GM19438 (cell line): ENCODE measurements around the gene WDR1.
A peak's percentile ranks its signal among the peaks of the same experiment; 100 is the strongest.

Experiments
- ATAC-seq: cut with Tn5 transposase; IDR thresholded peaks from one replicate; pipeline ENCODE4 v1.9.1; 2021; ENCODE audit warnings: low read depth; ENCODE audit not compliant: unreplicated experiment

The WDR1 gene, protein sequence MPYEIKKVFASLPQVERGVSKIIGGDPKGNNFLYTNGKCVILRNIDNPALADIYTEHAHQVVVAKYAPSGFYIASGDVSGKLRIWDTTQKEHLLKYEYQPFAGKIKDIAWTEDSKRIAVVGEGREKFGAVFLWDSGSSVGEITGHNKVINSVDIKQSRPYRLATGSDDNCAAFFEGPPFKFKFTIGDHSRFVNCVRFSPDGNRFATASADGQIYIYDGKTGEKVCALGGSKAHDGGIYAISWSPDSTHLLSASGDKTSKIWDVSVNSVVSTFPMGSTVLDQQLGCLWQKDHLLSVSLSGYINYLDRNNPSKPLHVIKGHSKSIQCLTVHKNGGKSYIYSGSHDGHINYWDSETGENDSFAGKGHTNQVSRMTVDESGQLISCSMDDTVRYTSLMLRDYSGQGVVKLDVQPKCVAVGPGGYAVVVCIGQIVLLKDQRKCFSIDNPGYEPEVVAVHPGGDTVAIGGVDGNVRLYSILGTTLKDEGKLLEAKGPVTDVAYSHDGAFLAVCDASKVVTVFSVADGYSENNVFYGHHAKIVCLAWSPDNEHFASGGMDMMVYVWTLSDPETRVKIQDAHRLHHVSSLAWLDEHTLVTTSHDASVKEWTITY

DNA sequence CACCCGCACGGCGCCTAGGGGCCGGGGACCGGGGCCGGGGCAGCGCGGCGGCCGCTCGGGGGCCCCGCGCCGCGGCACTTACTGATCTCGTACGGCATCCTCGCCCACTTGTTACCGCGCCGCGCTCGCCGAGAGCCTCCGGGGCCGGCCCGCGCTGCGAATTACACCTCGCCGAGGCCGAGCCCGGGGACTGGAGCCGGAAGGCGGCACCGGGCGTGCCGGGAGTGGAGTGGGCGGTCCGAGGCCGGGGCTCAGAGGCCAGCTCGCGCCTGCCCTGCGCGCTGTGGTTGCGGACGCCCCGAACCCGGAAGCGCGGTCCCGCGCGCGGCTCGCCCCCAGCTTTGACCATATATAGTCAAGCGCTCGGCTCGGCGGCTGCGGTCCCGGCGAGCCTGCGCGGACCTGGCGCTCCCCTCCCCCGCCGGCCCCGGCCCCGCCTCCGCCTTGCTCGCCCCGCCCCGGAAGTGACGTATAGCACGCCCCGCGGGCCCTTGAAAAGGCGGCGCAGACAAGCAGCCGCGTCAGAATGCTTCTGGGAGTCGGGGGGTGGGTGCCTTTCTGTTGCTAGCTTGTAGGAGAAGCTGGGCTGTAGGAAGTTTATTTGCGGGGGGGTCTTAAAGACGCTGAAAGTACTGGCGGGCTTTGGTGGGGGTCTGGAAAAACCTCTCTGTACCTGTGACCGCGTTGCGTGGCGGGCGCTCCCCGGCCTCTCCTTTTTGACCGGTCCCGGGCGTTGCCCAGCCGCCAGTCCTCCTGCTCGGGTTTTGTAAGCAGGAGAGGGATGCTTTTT lies at the start of gene WDR1:
TSS of gene WDR1 (minus strand) at position 231 of the 790 bp plus-strand sequence. CDS start at position 98, 133 bp downstream.
- ATAC-seq, result peak; percentile 76

GRCh38 chr4:10164877-10165283 lies 48.3 kb upstream of the WDR1 start:
- ATAC-seq, result no peak

- no peak for ATAC-seq
Measured at GRCh38 chr4:10163296-10163695, 46.7 kb upstream of the WDR1 start.

GRCh38 chr4:10162341-10163000 lies 45.9 kb upstream of the WDR1 start:
- ATAC-seq, result no peak

- no peak for ATAC-seq
Measured at GRCh38 chr4:10161840-10162239, 45.2 kb upstream of the WDR1 start.

DNA sequence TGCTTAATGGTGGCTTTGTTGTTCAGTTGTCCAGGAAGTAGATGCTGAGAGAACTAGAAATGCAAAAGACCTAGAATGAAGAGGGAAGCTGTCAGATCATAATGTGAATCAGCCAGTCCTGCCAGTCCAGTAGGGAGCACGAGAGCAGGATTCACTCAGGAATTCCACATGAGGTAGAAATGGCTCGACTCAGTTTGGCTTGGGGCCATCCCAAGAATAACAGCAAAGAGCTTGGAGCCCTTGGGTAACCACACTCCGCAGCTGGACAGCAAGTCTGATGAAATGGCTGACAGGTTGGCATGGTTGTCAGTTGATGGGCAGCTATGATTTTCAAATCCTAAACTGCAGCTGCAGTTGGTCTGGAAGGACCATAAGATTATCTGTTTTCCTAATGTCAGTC lies 44.5 kb upstream of the WDR1 start:
- ATAC-seq, result no peak

GRCh38 chr4:10160281-10160856 lies 43.8 kb upstream of the WDR1 start:
- no peak for ATAC-seq

DNA sequence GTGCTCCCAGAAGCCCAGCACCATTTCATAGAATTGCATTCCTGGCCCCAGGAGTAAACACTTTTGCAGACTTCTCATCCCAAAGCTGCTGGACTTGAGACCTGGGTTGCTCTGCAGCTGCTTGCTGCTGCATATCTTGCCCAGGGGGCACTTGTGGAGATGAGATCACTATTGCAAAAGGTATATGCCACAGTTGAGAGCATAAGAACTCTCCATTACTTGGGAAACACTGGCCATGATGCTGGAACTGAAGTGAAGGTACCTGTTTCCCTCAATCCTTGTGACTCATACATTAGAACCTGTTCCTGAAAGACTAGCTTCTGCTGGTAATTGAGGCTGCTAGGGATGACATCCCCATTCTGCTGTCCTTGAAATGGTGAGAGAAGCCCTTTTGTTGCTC lies 43.1 kb upstream of the WDR1 start:
- no peak for ATAC-seq

GRCh38 chr4:10158333-10158942 lies 41.8 kb upstream of the WDR1 start:
- no peak for ATAC-seq

DNA sequence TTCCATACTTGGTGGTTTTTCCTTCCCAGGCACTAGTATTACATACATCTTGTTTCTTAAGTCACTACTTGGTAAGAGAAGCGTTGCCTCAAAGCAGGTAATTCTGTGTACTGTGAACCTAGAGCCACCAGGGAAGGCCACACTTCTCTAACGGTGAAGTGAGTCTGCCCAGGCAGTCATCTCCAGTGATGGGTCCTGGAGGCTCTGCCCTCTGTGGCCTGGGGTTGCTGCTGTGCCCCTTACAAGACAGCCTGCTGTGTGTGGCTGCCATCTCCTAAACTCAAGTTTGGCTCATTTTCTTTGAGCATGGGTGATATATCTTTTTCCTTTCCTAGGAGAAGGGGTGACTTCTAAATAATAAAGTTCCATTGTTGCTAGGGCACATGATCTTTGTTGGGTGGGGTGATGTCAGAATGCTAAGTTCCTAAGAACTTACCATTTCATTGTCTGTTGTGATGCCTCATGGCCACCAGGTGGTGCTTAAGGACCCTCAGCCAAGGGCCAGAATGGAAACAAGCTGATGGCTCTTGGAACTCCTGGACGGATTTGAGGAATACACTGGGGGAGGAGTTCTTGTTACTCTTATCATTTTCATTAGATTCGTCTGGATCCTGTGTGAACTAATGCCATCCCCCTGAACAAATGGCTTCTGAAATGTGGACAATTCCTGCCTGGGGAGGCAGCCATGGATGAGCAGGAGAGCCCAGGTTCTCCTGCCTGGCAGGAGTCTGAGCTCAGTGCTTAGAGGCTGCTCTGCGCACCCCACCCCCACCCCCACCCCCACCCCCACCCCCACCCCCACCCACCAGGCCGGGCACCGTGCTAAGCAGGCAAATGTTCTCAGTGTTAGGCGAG lies 41.1 kb upstream of the WDR1 start:
- ATAC-seq, result no peak

- no peak for ATAC-seq
Measured at GRCh38 chr4:10154241-10154640, 37.6 kb upstream of the WDR1 start.

DNA sequence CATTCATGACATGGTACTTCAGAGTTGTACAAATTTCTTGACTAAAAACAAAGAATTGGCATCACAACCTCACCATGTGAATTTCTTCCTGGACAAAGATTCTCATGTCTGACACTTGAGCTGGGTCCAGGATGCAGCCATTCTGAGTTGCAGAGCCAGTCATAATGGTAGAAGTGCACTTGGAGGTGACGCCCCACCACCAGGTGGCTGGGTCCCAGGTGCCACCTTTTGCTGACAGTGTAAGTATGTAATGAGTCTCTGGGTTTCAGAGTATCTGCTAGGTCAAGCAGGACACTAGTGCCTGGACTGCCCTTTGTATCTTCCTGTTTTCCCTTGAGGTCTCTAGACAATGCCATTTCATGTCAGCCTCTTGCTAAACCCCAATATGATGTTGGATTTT lies 36.6 kb upstream of the WDR1 start:
- ATAC-seq, result no peak

- peak; percentile 71 for ATAC-seq
Measured at GRCh38 chr4:10151182-10151581, 34.6 kb upstream of the WDR1 start.

DNA sequence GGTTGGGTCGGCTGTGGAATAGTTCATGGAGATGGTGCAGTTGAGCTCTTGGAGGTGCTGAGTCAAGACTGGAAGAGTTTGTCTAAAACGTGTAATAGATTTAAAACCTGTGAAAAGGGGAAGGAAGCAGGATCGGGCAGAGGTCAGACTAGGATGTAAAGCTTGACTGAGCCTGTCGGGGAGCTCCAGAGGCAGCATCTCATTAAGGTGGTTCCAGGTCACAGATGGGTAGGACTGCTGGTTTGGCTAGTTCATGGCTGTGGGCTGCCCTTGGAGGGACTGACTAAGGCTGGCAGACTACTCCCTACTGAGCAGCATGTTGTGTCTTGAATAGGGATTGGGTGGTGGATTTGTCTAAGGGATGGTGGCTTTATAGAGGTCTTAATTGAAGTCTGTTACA lies 28.4 kb upstream of the WDR1 start:
- ATAC-seq, result no peak

DNA sequence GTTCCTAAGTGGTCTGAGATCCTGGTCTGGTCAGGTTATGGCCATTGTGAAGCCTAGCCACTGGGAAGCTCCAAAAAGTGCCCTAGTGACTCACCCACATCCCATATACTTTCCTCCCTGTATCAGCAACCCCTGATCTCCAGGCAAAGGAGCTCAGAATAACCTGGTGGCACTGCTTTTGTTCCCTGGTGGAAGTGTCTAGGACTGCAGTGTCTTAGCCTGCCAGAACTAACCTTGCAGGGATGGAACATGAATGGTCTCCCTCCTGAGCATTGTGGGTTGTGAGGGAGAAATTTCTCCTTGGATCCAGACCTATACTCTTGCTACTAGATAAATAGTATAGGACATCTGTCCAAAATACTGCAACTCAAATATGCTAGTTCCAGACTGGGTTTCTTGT lies 27.9 kb upstream of the WDR1 start:
- no peak for ATAC-seq

- ATAC-seq, result no peak
Measured at GRCh38 chr4:10143171-10143570, 26.6 kb upstream of the WDR1 start.

GRCh38 chr4:10140866-10141759 lies 24.5 kb upstream of the WDR1 start:
- ATAC-seq, result no peak

- ATAC-seq, result no peak
Measured at GRCh38 chr4:10139518-10139917, 22.9 kb upstream of the WDR1 start.
